ENCODE results near the gene ZNF592. TPM values are rescaled to one million over a fixed set of nuclear protein-coding genes. Genes with fewer than 3 reads are reported as not detected.

The ZNF592 gene
- total RNA-seq, 5 donors from 2014 or later (not counting 1 experiment from before 2014, with no cell fraction given): 34.5 to 43.6 (median 39.0) TPM

- Histone ChIP-seq H3K27ac (ENCODE audit: low read length) (no peak overlapping the region), H3K4me1 (ENCODE audit: control insufficient read depth in 1 of 2, extremely low read depth in 1 of 2, insufficient read depth in 2 of 2, low read length in 2 of 2) (no peaks in the 10 kb centered on the region), H3K9me3 (no peaks in the 10 kb centered on the region), H3K4me3 (ENCODE audit: control insufficient read depth in 1 of 2, extremely low read depth in 1 of 2, low read length in 1 of 2) (no peak overlapping the region), H3K27me3 (replicated peaks in 1 of 2; ENCODE audit: control insufficient read depth in 2 of 2, extremely low read depth in 1 of 2, insufficient read depth in 2 of 2, low read length in 1 of 2) (peaks cover 0 to 3% of the 10 kb centered on the region in 2 experiments), H3K36me3 (ENCODE audit: control insufficient read depth in 2 of 2, extremely low read depth in 1 of 2, insufficient read depth in 1 of 2, low read length in 1 of 2) (peaks cover 27 to 68% of the 10 kb centered on the region in 2 donors)
- Mint-ChIP-seq H3K4me1 (no peaks in the 10 kb centered on the region), H3K27me3 (no peaks in the 10 kb centered on the region), H3K36me3 (peaks cover 57% of the 10 kb centered on the region), H3K9me3 (no peaks in the 10 kb centered on the region), H3K4me3 (no peak overlapping the region), H3K27ac (no peak overlapping the region)
- no peak for ATAC-seq (replicated peaks in 1 of 4)
- ChIA-PET POLR2A (no interaction called here), CTCF (no interaction called here)
- no peak for DNase-seq
- WGBS (ENCODE audit: insufficient coverage): 92% methylated on average over 7 of the region's 10 CpGs
Observed at GRCh38 chr15:84799511-84800187, 51.3 kb downstream of the ZNF592 start.

GRCh38 chr15:84800365-84800806 is 52.0 kb downstream of the ZNF592 start:
- Histone ChIP-seq H3K36me3 (ENCODE audit: control insufficient read depth in 2 of 2, extremely low read depth in 1 of 2, insufficient read depth in 1 of 2, low read length in 1 of 2) (peaks cover 27 to 69% of the 10 kb centered on the region in 2 donors), H3K4me1 (ENCODE audit: control insufficient read depth in 1 of 2, extremely low read depth in 1 of 2, insufficient read depth in 2 of 2, low read length in 2 of 2) (no peaks in the 10 kb centered on the region), H3K27ac (ENCODE audit: low read length) (no peak overlapping the region), H3K27me3 (replicated peaks in 1 of 2; ENCODE audit: control insufficient read depth in 2 of 2, extremely low read depth in 1 of 2, insufficient read depth in 2 of 2, low read length in 1 of 2) (peaks cover 0 to 3% of the 10 kb centered on the region in 2 experiments), H3K4me3 (ENCODE audit: control insufficient read depth in 1 of 2, extremely low read depth in 1 of 2, low read length in 1 of 2) (no peak overlapping the region), H3K9me3 (no peaks in the 10 kb centered on the region)
- no peaks in the 10 kb centered on the region for H3K4me1 Mint-ChIP-seq
- DNase-seq (no peak), ATAC-seq (replicated peaks in 1 of 4) (no peak)
- ChIA-PET CTCF (no interaction called here), POLR2A (no interaction called here)
- no CpG with 5 or more reads among the region's 3 CpGs for WGBS (ENCODE audit: insufficient coverage)
- H3K27me3 Mint-ChIP-seq: no peaks in the 10 kb centered on the region
- no peak overlapping the region for H3K27ac Mint-ChIP-seq
- no peaks in the 10 kb centered on the region for H3K9me3 Mint-ChIP-seq
- peaks cover 59% of the 10 kb centered on the region for H3K36me3 Mint-ChIP-seq
- no peak overlapping the region for H3K4me3 Mint-ChIP-seq

DNA sequence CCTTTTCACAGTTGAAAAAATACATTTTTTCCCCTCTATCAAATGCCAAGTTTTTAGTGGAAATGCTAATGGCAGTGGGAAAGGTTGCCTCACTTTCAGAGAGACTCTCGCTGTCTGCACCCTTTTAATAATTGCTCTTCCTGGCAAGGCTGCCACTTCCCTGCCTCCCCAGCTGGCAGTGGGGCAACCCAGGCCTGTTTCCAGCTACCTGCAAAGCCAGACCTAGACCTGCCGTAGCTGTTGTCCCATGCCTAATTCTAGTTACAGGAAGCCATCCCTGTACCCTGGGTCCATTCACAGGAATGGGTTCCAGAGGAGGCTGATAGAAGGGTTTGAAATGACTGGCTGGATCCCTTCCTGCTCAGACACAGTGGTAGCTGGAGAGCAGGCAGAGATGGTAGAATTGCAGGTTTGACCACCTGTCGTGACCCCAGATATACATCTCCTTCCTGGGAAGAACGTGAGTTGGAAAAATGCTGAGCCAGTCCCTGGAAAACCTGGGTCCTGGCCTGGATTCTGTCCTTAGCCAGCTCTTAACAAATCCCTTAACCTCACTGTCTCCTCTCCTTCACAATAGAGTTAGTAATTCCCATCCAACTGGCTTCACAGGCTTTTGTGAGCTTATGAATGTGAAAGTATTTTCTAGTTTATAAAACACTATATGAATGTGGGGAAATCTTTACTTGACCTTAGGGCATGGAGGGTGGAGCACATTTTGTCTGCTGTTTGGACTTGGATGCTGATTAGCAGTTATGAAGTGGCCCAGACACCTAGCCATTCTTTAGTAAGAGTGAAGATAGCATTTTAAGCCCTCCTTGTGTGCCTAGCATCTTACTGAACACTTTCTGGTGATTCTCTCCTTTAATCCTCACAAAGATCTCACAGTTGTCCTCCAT is 55.9 kb downstream of the ZNF592 start:
- ChIA-PET CTCF (no interaction called here), POLR2A (interaction anchor here in 1 of 2 donors (0.6 kb wide), 1 partner anchor 216 kb away, joined by 4 read pairs; no protein-coding TSS in a partner anchor)
- Histone ChIP-seq H3K36me3 (ENCODE audit: control insufficient read depth in 2 of 2, extremely low read depth in 1 of 2, insufficient read depth in 1 of 2, low read length in 1 of 2) (peaks cover 17 to 52% of the 10 kb centered on the region in 2 donors), H3K4me1 (ENCODE audit: control insufficient read depth in 1 of 2, extremely low read depth in 1 of 2, insufficient read depth in 2 of 2, low read length in 2 of 2) (no peaks in the 10 kb centered on the region), H3K27me3 (replicated peaks in 1 of 2; ENCODE audit: control insufficient read depth in 2 of 2, extremely low read depth in 1 of 2, insufficient read depth in 2 of 2, low read length in 1 of 2) (no peaks in the 10 kb centered on the region), H3K9me3 (no peaks in the 10 kb centered on the region), H3K4me3 (ENCODE audit: control insufficient read depth in 1 of 2, extremely low read depth in 1 of 2, low read length in 1 of 2) (no peak overlapping the region), H3K27ac (ENCODE audit: low read length) (no peak overlapping the region)
- no peak overlapping the region for H3K4me3 Mint-ChIP-seq
- no peak for ATAC-seq (replicated peaks in 1 of 4)
- no peaks in the 10 kb centered on the region for H3K27me3 Mint-ChIP-seq
- peak overlapping the region in 1 of 2 donors; percentile 1 for H3K27ac Mint-ChIP-seq
- 100% methylated on average over 2 of the region's 4 CpGs for WGBS (ENCODE audit: insufficient coverage)
- peaks cover 40% of the 10 kb centered on the region for H3K36me3 Mint-ChIP-seq
- H3K9me3 Mint-ChIP-seq: no peaks in the 10 kb centered on the region
- no peaks in the 10 kb centered on the region for H3K4me1 Mint-ChIP-seq
- DNase-seq: no peak

DNA sequence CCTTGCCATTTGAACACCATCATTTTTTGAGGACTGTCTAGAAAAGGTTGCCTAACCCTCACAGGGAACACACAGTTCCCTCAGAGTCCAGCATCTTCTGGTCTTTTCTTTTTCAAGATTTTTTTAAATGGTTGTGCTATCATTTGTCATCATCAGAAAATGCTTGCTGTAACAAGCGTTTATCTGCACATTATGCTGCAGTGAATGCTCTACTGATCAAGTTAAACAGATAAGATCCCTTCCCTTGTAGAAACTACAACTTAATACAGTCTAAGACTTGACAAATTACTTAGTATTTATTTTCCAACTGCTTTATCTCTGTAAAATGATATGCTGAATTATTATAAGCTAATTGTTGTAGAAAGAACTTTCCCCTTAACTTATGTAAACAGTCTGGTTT is 56.8 kb downstream of the ZNF592 start:
- Histone ChIP-seq H3K27me3 (replicated peaks in 1 of 2; ENCODE audit: control insufficient read depth in 2 of 2, extremely low read depth in 1 of 2, insufficient read depth in 2 of 2, low read length in 1 of 2) (no peaks in the 10 kb centered on the region), H3K4me1 (ENCODE audit: control insufficient read depth in 1 of 2, extremely low read depth in 1 of 2, insufficient read depth in 2 of 2, low read length in 2 of 2) (no peaks in the 10 kb centered on the region), H3K27ac (ENCODE audit: low read length) (no peak overlapping the region), H3K4me3 (ENCODE audit: control insufficient read depth in 1 of 2, extremely low read depth in 1 of 2, low read length in 1 of 2) (no peak overlapping the region), H3K9me3 (no peaks in the 10 kb centered on the region), H3K36me3 (ENCODE audit: control insufficient read depth in 2 of 2, extremely low read depth in 1 of 2, insufficient read depth in 1 of 2, low read length in 1 of 2) (peaks cover 13 to 42% of the 10 kb centered on the region in 2 donors)
- CTCF ChIA-PET: no interaction called here
- no peak for DNase-seq
- WGBS (ENCODE audit: insufficient coverage): no CpG with 5 or more reads among the region's 1 CpG
- no peaks in the 10 kb centered on the region for H3K4me1 Mint-ChIP-seq
- ATAC-seq (replicated peaks in 1 of 4): no peak
- no peaks in the 10 kb centered on the region for H3K9me3 Mint-ChIP-seq
- POLR2A ChIA-PET: no interaction called here
- no peaks in the 10 kb centered on the region for H3K27me3 Mint-ChIP-seq
- no peak overlapping the region for H3K4me3 Mint-ChIP-seq
- H3K36me3 Mint-ChIP-seq: peaks cover 32% of the 10 kb centered on the region
- no peak overlapping the region for H3K27ac Mint-ChIP-seq

DNA sequence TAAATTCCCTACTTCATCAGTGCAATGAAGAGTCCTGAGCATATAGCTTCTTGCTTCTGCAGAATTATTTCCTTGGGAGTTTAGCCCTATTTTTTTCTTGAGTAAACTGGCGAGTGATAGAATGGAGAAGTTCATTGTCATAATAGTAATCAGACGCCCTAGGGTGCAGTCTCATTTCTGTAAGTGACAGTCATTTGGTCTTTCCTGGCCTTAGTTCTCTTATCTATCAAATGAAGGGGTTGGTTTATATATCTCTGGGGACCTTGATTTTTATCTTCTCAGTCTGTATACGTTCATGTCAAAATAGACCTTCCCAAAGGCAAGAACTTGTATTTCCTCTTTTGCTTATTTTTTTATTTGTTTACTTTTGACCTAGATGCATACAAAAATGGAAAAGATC is 58.8 kb downstream of the ZNF592 start:
- H3K27me3 ChIP-seq (replicated peaks in 1 of 2; ENCODE audit: control insufficient read depth in 2 of 2, extremely low read depth in 1 of 2, insufficient read depth in 2 of 2, low read length in 1 of 2): no peaks in the 10 kb centered on the region
- H3K36me3 ChIP-seq (ENCODE audit: control insufficient read depth in 2 of 2, extremely low read depth in 1 of 2, insufficient read depth in 1 of 2, low read length in 1 of 2): peaks cover 3 to 23% of the 10 kb centered on the region in 2 donors
- no peaks in the 10 kb centered on the region for H3K27me3 Mint-ChIP-seq
- no peaks in the 10 kb centered on the region for H3K4me1 ChIP-seq (ENCODE audit: control insufficient read depth in 1 of 2, extremely low read depth in 1 of 2, insufficient read depth in 2 of 2, low read length in 2 of 2)
- no peak overlapping the region for H3K4me3 ChIP-seq (ENCODE audit: control insufficient read depth in 1 of 2, extremely low read depth in 1 of 2, low read length in 1 of 2)
- ChIA-PET POLR2A (interaction anchor here in 1 of 2 donors (0.7 kb wide), 1 partner anchor 10 kb away, joined by 4 read pairs; no protein-coding TSS in a partner anchor), CTCF (no interaction called here)
- H3K9me3 Mint-ChIP-seq: no peaks in the 10 kb centered on the region
- H3K4me3 Mint-ChIP-seq: no peak overlapping the region
- WGBS (ENCODE audit: insufficient coverage): no CpG with 5 or more reads among the region's 3 CpGs
- no peaks in the 10 kb centered on the region for H3K4me1 Mint-ChIP-seq
- H3K27ac Mint-ChIP-seq: no peak overlapping the region
- ATAC-seq (replicated peaks in 1 of 4): no peak
- no peak overlapping the region for H3K27ac ChIP-seq (ENCODE audit: low read length)
- H3K36me3 Mint-ChIP-seq: peaks cover 25% of the 10 kb centered on the region
- no peaks in the 10 kb centered on the region for H3K9me3 ChIP-seq
- DNase-seq: no peak

DNA sequence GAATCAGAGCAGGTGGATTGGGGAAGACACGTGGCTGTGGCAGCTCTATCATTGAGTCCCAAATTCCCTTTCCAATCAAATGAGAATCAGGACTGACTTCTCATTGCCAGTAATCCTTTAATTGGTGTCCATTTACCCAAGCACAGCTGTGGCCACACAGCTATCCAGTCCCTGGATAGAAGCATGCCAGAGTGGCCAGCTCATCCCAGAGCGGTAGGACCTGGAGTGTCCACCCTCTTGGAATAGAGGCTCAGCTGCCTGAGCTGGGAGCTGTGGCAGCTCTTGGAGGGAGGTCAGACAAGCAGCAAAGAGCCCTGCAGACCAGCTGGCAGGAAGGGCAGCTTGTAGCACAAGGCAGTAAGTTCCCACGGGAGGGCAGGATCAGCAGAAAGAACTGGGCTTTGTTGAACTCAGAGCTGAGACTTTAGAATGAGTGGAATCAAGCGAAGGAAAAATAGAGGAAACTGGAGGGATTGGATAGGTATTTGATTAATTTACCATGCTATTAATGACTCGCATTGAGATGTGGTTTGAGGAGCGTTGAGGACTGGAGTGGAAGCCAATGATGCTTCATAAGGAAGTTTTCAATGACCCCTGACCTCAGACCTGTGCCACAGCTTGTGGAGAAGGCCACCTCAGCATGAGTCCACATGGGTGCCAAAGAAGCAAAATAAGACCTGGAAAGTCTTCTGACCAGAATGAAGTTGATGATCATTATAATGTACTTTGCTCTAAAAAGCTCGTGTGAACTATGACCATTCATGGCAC is 61.9 kb downstream of the ZNF592 start:
- no peak overlapping the region for H3K4me3 Mint-ChIP-seq
- H3K27me3 Mint-ChIP-seq: peaks cover 0 to 3% of the 10 kb centered on the region in 2 donors
- H3K27ac Mint-ChIP-seq: no peak overlapping the region
- CTCF ChIA-PET: no interaction called here
- H3K4me1 Mint-ChIP-seq: no peaks in the 10 kb centered on the region
- no peak overlapping the region for H3K27ac ChIP-seq (ENCODE audit: low read length)
- no peaks in the 10 kb centered on the region for H3K36me3 ChIP-seq (ENCODE audit: control insufficient read depth in 2 of 2, extremely low read depth in 1 of 2, insufficient read depth in 1 of 2, low read length in 1 of 2)
- no peaks in the 10 kb centered on the region for H3K9me3 Mint-ChIP-seq
- no peak for ATAC-seq (replicated peaks in 1 of 4)
- H3K4me3 ChIP-seq (ENCODE audit: control insufficient read depth in 1 of 2, extremely low read depth in 1 of 2, low read length in 1 of 2): no peak overlapping the region
- WGBS (ENCODE audit: insufficient coverage): 93% methylated on average over 6 of the region's 7 CpGs
- no peaks in the 10 kb centered on the region for H3K9me3 ChIP-seq
- H3K36me3 Mint-ChIP-seq: peaks cover 6% of the 10 kb centered on the region
- POLR2A ChIA-PET: no interaction called here
- no peaks in the 10 kb centered on the region for H3K4me1 ChIP-seq (ENCODE audit: control insufficient read depth in 1 of 2, extremely low read depth in 1 of 2, insufficient read depth in 2 of 2, low read length in 2 of 2)
- H3K27me3 ChIP-seq (replicated peaks in 1 of 2; ENCODE audit: control insufficient read depth in 2 of 2, extremely low read depth in 1 of 2, insufficient read depth in 2 of 2, low read length in 1 of 2): no peaks in the 10 kb centered on the region
- DNase-seq: no peak

Data from T-cell (primary cell).